Stimulated activated CD4-positive, alpha-beta T cell treated with anti-CD3 and anti-CD28 coated beads, Interleukin-1b, Interleukin-23, amount 100 ng/mL, for 4 hours (primary cell): ENCODE data around the gene OSBPL3.
A peak's percentile ranks its signal among the peaks of the same experiment; 100 is the strongest.

Experiments used
- DNase-seq, 2 donors: peaks; one replicate each; pipeline ENCODE4 v3.0.0-alpha.2; 2020; ENCODE audit warnings: low read depth in 2 of 2

OSBPL3 gene

GRCh38 chr7:24980534-24981170, 674 bp upstream of the OSBPL3 start:
- DNase-seq = peak in 1 of 2 donors; percentile 19

- peak; percentile 59 to 60 for DNase-seq
Measured at GRCh38 chr7:24979470-24979862, 512 bp downstream of the OSBPL3 start.

GRCh38 chr7:24978843-24979469, 1.0 kb downstream of the OSBPL3 start:
- DNase-seq = peak in 1 of 2 donors; percentile 12

GRCh38 chr7:24975644-24976260, 4.2 kb downstream of the OSBPL3 start:
- no peak for DNase-seq

- no peak for DNase-seq
Measured at GRCh38 chr7:24975172-24975571, 4.8 kb downstream of the OSBPL3 start.

GRCh38 chr7:24974026-24974832, 5.7 kb downstream of the OSBPL3 start:
- DNase-seq = no peak

- DNase-seq = no peak
Measured at GRCh38 chr7:24972991-24973390, 7.0 kb downstream of the OSBPL3 start.

- no peak for DNase-seq
Measured at GRCh38 chr7:24972166-24972477, 7.9 kb downstream of the OSBPL3 start.

GRCh38 chr7:24971333-24972165, 8.4 kb downstream of the OSBPL3 start:
- no peak for DNase-seq

GRCh38 chr7:24970676-24971075, 9.3 kb downstream of the OSBPL3 start:
- no peak for DNase-seq

GRCh38 chr7:24968165-24968564, 11.8 kb downstream of the OSBPL3 start:
- no peak for DNase-seq

GRCh38 chr7:24967696-24968095, 12.3 kb downstream of the OSBPL3 start:
- DNase-seq = no peak

GRCh38 chr7:24966802-24967201, 13.2 kb downstream of the OSBPL3 start:
- DNase-seq = no peak

- no peak for DNase-seq
Measured at GRCh38 chr7:24965831-24966708, 13.9 kb downstream of the OSBPL3 start.

- DNase-seq = no peak
Measured at GRCh38 chr7:24964191-24964590, 15.8 kb downstream of the OSBPL3 start.

GRCh38 chr7:24963218-24963617, 16.8 kb downstream of the OSBPL3 start:
- no peak for DNase-seq

GRCh38 chr7:24962418-24962962, 17.5 kb downstream of the OSBPL3 start:
- no peak for DNase-seq

GRCh38 chr7:24959735-24960485, 20.1 kb downstream of the OSBPL3 start:
- DNase-seq = no peak

- no peak for DNase-seq
Measured at GRCh38 chr7:24958399-24958798, 21.6 kb downstream of the OSBPL3 start.

GRCh38 chr7:24956021-24956420, 24.0 kb downstream of the OSBPL3 start:
- DNase-seq = no peak
